ENCODE data around the gene EHD4.

The EHD4 gene

DNA sequence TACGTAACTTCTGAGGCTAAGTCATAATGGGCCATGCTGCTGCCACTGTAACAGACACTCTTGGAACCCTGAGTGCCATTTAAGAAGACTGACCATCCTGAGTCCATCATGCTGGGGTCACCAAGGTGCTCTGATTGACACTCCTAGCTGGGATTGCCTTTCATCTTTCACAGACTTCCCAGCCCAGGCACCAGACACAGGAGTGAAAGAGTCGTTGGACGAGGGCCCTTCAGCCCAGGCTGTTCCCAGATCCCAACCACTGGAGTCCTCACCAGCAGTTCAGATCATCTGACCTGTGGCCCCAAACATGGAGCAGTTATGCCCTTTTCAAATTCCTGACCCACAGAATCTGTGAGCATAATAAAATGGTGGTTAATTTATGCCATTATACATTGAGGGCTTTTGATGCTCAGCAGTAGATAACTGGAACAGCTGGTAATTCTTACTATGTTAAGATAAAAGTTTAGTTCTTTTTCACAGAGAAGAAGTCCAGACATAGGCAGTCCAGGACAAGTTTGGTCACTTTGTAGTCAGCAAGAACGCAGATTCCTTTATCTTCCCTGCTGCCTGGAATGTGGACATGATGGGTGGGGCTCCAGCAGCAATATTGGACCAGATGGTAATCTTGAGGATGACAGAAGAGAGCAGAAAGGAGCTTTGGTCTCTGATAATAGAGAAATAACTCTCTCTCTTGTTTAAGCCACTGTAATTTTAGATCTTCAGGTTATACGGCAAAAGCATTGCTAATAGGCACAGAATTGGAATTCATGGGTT is 7.3 kb upstream of the EHD4 start:
- no peak for FAIRE-seq

DNA sequence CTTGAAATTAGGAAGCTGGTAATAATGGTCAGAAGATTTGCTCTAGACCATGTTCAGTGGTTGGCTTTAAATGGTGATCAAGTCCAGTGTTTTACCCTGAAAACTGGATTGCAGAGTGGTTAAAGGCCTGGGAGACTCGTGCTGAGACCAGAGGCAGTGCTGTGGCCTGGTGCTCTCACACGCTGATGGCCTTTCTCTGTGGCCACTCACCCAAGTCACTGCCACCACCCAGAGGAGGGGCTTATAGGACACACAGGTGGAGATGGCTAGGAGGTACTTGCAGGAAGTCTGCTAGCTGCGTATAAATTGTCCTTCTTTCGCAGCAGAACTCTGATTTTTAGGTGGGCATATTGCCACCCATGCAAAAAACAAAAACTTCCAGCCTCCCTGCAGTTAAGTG is 6.2 kb upstream of the EHD4 start:
- FAIRE-seq, result no peak

DNA sequence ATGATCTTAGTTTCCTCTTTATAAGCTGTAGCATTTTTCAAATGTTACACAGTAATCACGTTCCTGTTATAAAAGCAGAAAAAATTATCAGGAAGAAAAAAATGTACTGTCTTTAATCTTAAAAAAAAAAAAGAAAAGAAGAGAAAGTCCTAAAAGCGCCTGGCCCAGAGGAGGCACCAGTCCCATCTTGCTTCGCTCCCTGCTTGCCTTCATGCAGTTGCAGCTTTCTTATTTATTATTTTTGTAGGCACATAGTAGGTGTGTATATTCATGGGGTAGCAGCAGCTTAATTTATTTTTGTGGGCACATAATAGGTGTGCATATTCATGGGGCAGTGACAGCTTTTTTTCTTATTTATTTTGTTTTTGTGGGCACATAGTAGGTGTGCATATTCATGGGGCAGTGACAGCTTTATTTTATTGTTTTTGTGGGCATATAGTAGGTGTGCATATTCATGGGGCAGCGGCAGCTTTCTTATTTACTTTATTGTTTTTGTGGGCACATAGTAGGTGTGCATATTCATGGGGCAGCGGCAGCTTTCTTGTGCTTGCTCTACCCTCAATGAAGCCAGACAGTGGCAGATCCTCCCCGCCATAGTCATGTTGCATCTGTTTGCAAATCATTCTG is 5.5 kb upstream of the EHD4 start:
- no peak for FAIRE-seq

DNA sequence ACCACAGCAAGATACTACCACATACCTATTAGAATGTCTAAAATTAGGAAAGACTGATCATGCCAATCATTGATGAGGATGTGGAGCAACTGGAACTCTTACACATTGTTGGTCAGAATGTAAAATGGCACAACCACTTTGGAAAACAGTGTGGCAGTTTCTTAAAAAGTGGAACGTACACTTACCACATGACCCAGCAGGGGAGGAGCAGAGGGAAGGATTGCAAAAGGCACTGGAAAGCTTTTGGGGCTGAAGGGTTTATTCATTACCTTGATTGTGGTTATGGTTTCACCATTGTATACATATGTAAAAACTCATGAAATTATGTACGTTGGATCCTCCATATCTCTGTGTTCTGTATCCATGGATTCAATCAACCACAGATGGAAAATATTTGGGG is 3.3 kb upstream of the EHD4 start:
- FAIRE-seq, result no peak

DNA sequence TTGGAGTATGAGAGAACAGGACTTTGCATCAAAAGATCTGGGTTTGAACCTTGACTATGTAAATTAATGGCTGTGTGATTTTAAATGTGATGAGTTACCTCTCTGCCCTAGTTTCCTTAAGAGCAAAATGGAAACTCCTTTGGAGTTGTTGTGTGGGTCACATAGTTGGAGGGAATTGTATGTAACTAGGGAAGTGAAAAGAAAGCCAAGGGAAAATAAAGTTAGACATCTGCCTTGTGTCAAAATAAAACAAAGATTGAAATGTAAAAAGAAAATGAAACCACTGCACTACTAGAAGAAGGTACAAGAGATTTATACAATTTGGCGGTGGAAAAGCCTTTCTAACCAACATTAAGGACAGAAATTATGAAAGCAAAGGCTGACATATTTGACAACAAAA is 1.7 kb upstream of the EHD4 start:
- FAIRE-seq, result no peak

DNA sequence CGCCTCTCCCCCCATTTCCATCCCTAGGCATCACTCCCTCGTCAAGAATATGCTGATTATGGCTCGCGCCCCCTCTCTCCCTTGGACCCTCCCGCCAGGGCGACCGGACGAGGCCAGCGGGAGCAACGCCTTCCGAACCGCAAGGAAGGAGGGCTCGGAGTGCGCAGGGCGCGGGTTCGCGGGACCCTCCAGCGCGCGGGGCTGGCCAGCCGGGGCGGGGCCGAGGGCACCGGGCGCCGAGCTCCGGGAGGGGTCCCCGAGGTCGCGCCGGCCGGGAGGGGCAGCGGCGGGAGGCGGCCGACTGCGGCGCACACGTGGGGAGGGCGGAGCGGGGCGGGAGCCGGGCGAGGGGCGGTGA is 483 bp downstream of the EHD4 start:
- no peak for FAIRE-seq

DNA sequence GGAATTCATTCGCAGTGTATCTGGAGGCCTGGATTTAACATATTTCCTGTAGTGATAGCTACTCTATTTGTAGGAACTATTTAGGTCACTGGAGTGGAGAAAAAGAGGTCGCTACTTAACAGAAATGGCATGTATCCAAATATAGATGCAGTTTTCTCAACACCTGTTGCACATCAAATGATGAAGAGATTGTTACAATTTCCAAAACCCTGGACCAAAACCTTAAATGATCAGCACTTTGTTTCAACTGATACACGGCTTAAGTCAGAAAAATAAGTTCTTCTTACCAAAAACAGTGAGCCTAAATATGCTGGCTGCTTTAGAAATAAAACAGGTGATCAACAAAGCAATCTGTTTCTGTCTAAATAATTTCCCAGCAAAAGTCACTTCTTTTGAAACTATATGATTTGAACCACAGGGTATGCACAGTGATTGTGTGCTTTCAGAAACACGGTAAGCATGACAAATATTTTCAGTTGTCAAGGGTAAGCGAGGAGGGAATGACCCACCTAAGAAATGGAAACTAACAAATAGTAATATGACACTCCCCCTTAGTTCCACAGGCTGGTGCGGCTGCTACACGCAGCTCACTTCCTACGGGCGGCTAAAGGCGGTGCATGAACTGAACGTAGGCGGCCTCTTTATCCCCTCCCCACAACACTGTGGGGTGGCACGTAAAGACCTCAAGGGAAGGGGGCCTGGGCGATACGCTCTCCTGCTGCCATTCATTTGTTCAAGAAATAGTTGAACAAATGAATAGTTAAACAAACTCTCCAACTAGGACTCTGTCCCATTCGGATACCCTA is 1.1 kb downstream of the EHD4 start:
- FAIRE-seq, result no peak

DNA sequence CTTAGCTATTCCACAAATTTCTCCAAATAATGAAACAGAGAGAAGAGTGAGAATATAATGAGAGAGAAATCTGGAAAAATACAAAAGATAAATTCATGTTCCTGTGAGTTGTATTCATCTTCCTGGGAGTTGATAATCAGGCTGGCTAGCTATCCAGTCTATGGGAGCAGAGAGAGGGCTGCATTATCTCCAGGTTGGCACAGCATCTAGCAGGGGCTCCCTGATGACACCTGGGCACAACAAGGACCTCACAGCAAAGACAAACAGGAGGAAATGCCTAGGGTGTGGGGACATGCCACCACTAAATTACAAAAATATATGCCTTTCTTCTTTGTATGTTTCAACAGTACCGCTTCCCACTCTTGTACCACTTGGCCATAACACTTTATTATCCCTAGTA is 1.9 kb downstream of the EHD4 start:
- no peak for FAIRE-seq

DNA sequence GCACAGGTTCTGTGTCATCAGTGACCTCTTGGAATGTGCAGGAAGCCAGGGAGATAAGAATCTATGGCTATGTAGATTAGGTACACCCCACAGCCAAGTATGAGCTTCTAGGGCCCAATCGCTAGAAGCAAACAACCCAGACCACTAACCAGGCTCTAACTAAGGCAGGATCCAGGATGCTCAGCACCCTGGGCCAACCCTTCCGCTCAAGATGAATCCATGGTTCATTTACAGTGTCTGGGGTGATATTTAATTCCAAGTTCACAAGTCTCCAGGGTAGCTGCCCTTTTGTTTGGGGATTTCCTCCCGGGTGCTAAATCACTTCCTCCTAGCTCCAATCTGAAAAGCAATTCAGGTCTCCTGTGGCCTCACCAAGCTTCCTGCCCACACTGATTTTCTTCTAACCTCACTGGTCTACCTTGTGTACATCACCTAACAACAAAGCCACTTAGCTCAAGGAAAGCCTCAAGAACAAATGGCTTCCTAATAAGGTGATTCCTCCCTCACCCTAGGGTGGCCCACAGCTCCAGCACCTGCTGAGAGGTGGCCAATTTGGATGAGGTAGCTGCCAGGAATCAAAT is 2.4 kb downstream of the EHD4 start:
- FAIRE-seq, result no peak

DNA sequence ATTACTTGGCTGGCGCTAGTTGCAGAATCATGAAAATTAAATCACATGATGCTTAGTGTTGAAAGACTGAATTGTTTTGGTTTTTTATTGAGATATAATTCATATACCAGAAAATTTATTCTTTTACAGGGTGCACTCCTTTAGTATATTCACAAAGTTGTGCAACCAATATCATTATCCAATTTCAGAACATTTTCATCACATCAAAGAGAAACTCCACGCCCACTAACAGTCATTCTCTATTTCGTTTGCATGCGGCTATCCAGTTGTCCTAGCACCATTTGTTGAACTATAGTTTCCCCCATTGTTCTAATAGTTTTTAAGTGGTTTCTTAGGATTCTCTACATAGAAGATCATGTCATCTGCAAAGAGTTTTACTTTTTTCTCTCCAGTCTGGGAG is 3.7 kb downstream of the EHD4 start:
- FAIRE-seq, result no peak

DNA sequence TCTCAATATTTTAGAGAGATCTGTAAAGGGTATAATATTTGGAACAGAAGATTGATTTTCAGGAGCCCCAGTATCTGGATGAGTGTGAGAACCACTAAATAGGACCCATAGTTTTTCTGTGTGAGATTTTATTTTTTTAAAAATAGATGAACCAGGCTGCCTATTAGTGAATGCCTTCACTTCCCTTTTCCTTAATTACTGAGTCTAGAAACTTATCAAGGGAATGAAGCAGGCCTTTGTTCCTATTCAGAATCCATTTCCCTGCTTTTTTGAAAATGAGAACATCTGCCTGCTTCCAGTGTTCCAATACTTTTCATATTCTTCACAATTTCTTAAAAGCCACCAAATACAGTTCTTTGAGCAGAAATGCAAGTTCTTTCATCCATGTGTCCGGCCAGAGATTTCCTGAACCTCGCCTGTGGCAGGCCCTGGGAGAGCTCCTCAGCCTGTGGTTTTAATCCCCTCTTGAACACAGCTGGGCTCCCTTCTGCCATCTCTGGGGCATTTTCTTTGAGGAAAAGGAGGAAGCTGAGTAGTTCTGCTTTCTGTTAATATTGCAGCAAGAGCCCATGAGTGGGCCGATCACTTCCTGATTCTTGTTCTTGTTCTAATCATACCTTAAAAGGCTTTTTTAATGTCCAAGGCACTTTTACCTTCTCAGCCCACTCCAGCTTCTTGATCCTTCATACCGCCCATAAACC is 4.7 kb downstream of the EHD4 start:
- no peak for FAIRE-seq

DNA sequence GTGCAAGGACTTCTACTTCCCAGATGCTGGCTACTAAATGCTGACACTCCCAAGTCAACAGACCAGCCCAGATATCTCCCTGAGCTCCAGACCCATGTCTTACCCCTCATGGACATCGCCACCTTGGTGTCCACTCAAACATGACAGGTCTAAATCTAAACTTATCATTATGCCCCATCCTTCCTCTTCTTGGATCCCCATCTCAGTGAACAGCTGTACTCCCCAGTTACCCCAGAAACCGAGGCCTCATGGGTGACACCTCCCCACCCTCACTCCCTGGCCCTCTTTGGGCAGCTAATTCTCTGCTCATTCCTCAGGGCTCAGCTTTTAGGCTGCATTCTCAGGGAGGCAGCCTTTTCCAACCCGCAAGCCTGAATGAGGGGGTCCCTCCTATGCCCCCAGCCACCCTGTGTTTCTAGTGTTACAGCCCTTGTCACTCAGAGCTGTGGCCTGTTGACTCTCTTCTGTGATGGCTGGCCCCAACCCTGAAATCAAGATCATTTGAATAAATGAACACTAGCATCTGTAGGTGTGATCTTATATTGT is 5.4 kb downstream of the EHD4 start:
- FAIRE-seq, result no peak

DNA sequence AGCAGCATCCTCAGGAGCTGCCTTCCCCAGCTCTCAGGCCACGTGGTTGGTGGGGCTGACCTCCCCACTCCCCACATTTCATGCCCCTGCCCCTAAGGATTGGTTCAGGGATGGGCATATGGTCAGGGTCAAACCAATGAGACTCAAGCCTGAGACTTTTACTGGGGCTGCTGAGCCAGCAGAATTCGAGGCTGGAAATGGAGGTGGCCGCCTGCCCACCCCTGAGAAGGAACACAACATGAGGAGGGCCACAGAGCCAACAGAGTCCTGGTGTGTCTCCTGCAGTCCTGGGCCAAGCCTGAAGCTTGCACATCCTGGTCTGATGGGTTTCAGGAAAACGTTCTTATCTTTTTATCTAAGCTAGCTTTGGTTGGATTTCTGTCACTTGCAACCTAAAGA is 5.9 kb downstream of the EHD4 start:
- FAIRE-seq, result no peak

DNA sequence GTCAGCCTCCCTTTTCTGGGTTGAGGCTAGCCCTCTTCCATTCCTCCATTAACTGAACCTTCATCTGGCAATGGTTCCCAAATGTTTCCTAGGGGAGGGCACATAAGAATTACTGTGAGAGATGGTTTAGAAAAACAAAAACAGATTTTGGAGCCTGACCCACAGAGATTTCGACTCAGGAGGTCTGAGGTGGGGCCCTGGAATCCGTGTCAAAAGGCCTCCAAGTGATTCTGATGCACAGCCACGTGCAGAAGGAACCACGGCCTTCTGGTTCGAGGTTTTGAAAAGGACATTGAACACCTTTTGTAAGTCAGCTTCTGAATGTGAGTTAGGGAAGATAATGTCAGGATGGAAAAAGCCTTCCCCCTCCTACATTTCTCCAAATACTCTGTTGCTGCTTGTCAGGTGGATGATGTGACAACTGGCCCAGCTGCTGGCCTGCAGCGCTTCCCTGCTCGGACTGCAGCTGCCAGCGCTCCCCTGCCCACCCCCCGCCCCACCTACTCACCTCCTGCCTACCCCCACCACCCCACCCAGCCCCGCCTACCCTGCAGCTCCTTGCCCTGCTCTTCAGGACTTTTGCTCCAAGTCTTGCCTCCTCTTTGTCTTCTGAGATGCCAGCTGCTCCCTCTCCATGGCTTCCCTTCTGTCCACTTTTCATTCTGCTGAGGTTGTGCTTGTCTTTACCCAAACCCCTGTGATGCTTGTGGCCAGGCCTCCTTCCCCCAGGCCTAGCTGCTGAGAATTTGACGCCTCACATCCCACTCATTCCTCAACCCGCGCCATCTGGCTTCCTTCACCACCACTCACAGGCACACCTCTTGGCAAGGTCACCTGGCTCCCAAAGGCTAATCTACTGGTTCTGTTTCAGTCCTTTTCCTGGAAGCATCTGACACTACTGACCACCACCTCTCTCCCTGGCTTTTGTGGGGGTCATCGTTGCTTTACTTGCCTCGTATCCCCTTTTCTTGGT is 6.6 kb downstream of the EHD4 start:
- no peak for FAIRE-seq

DNA sequence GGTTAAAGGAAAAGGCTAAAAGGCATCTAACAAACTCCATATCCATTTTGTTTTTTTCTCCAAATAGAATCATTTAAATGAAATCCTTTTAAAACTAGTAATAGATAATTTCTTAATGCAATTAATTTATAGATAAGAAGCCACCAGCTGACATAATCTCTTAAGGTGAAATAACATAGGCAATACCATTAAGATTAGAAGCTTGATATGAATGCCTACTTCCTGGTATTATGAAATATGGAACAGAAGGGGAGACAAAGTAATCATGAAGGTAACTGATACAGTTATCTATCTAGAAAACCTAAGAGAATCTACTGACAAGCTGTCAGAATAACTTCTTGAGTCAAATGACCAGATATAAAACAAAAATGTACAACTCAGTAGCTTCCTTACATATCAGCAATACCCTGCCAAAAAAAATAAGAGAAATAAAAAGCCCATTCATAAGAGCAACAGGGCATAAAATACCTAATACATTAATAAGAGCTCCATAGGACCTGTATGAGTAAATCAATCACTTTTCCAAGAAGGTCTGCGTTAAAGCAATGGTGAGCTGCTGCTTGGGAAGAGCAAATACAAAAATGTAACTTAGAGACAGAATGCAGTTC is 10.7 kb downstream of the EHD4 start:
- no peak for FAIRE-seq

DNA sequence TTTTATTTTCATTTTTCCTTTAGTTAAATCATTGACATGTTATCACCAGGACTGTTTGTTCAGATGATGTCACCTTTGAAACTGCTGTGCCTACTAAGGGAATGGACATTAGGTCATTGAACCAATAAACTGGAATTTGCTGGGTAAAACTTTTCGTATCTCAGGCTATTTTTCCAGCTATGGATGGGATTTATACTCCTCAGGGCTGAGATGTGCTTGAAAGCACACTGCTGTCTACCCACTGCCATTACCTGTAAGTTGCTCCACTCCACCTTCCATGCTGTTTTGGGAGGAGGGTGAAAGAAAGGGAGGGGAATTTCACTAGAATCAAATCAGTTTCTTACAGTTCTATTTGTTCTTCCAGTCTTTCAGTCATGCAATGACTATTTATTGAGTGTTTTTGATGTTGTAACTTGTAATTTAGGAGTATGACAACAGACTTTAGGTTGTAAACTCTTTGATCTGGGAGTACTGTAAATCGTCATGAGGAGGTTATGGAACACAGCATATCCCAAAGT is 11.3 kb downstream of the EHD4 start:
- FAIRE-seq, result no peak

DNA sequence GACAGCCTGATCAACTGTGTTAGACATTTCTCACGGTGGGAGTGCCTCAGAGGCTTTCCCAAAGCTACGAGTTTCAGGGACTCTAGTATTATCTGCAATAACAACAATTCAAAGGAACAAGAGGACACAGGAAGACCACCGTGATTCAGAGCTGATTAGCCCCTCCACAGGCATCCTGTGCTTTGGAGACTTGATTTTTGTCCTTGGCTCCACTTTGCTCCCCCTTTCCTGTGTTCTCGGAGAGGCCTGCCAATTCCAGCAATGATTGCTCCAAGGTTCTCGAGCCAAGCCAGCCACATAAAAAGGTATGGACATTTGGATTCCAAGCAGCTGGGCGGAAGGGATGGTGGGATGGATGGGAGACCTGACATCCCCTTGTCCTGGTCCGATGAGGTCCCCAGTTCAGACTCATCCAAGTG is 14.3 kb downstream of the EHD4 start:
- no peak for FAIRE-seq

DNA sequence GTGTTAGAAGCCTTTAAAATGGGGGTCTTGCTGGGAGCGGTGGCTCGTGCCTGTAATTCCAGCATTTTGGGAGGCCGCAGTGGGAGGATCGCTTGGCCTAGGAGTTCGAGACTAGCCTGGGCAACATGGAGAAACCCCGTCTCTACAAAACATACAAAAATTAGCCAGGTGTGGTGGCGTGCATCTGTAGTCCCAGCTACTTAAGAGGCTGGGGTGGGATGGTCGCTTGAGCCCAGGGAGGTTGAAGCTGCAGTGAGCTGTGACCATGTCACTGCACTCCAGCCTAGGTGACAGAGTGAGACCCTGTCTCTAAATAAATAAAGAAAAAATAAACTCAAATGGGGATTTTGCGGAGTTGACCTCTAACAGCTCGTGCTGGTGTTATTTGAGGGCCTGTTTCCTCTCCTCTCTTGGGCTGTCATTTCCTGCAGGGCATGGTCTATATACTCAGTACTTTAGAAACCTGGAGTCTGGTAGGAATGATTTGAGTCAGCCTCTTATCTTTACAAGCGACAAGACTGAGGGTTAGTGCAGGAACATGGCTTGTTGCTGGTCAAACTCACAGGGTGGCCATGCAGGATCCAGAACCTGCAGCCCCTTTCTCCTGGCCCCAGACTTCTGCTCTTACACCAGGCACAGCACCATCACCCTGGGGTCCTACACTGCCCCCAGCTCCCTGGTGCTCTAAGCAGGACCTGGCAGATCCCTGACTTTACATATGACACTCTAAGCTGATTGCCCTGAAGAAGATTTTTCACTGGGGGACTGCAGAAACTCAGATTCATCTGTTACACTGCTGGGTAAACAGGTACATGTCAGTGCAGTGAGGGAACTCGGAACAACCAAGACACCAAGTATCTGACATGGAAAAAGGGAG is 15.1 kb downstream of the EHD4 start:
- no peak for FAIRE-seq

DNA sequence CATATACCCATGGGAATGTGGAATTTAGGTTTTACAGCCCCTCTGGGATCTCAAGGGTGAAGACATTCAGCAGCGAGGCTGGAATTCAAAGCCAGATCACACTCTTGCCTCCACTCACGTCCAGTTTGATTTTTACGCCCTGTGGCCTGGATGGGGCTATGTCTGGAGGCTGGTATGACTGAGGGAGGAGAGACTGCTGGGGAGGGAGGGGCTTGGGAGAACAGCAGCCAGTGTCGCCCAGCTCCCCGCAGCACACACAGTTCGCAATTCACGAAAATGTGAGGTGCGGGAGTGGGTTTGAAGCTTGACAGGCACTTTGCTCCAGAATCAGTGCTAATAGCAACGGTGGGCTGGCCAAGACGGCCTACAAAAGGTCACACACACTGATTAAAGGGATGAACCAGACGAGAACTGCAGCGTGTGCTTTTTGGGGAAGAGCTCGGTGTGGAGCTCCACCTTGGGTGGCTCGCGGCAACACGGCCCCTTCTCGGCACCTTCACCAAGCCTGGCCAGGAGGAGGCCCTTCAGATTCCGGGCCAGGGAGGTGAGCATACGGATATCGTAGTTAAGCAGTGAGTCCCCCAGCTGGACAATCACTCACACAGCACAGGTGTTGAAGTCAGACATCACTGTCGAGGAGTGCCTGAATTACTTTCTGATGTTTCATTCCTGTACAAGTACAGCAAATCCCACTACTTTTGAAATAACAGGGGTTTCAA is 16.4 kb downstream of the EHD4 start:
- FAIRE-seq, result no peak
